Neural cell (in vitro differentiated cells): ENCODE measurements around the gene PDE4D. TPM values are rescaled to one million over a fixed set of nuclear protein-coding genes. Genes with fewer than 3 reads are reported as not detected.

ENCODE experiments used
- H2AFZ ChIP-seq: fragments of 200-600, 300-800 bp; sonication (generic), shearing (Covaris generic); 2 replicates; pipeline ENCODE4 v1.6.0; 2014; ENCODE audit warnings: low read depth, mild to moderate bottlenecking, antibody characterized with exemption, low read length, moderate library complexity
- H3F3A ChIP-seq: fragments of 200-600 bp; shearing (Covaris generic); 2 replicates; pipeline ENCODE4 v1.6.1; 2016; ENCODE audit warnings: mild to moderate bottlenecking, moderate library complexity, mixed read lengths, antibody characterized with exemption, low read length; ENCODE audit not compliant: insufficient read depth, poor library complexity, severe bottlenecking
- H3K27ac ChIP-seq: fragments of 200-600, 300-800 bp; sonication (generic), shearing (Covaris generic); 2 replicates; pipeline ENCODE4 v1.5.1; 2014; ENCODE audit warnings: mild to moderate bottlenecking, low read length, moderate library complexity
- H3K27me3 ChIP-seq: fragments of 300-800, 200-600 bp; sonication (generic), shearing (Covaris generic); 2 replicates; pipeline ENCODE4 v1.6.0; 2014; ENCODE audit warnings: mild to moderate bottlenecking, low read depth, low read length, moderate library complexity; ENCODE audit not compliant: insufficient read depth
- H3K36me3 ChIP-seq: fragments of 300-800, 200-600 bp; sonication (generic), shearing (Covaris generic); 2 replicates; pipeline ENCODE4 v1.5.1; 2014; ENCODE audit warnings: mild to moderate bottlenecking, antibody characterized with exemption, low read length, moderate library complexity; ENCODE audit not compliant: insufficient read depth
- H3K4me2 ChIP-seq: fragments of 300-800, 200-600 bp; sonication (generic), shearing (Covaris generic); 2 replicates; pipeline ENCODE4 v1.6.0; 2014; ENCODE audit warnings: mild to moderate bottlenecking, low read length
- H3K4me3 ChIP-seq: fragments of 300-800, 200-600 bp; sonication (generic), shearing (Covaris generic); 2 replicates; pipeline ENCODE4 v1.5.1; 2014; ENCODE audit warnings: mild to moderate bottlenecking, low read length, moderate library complexity
- H3K79me2 ChIP-seq: fragments of 200-600 bp; shearing (Covaris generic); replicated peaks from 2 replicates; pipeline ENCODE4 v1.6.0; 2014; ENCODE audit warnings: mild to moderate bottlenecking, low read length, moderate library complexity; ENCODE audit not compliant: insufficient read depth
- H3K9ac ChIP-seq: fragments of 300-800, 200-600 bp; sonication (generic), shearing (Covaris generic); 2 replicates; pipeline ENCODE4 v1.6.1; 2016; ENCODE audit warnings: mild to moderate bottlenecking, low read length, mixed read lengths
- H3K9me2 ChIP-seq: fragments of 200-600 bp; shearing (Covaris generic); 2 replicates; pipeline ENCODE4 v1.6.1; 2016; ENCODE audit warnings: mild to moderate bottlenecking, low read length, mixed read lengths; ENCODE audit not compliant: insufficient read depth
- H3K9me3 ChIP-seq: fragments of 200-600, 300-800 bp; sonication (generic), shearing (Covaris generic); 2 replicates; pipeline ENCODE4 v1.6.1; 2016; ENCODE audit warnings: mild to moderate bottlenecking, mixed run types, low read length, moderate library complexity, mixed read lengths
- H4K20me1 ChIP-seq: fragments of 200-600 bp; shearing (Covaris generic); 2 replicates; pipeline ENCODE4 v1.6.1; 2016; ENCODE audit warnings: mild to moderate bottlenecking, mixed run types; ENCODE audit not compliant: insufficient read depth
- EP300 ChIP-seq: fragments of 450-650 bp; conservative IDR thresholded peaks from 2 replicates; pipeline ENCODE4 v1.6.1; 2014; ENCODE audit warnings: antibody characterized with exemption, mild to moderate bottlenecking, moderate library complexity; ENCODE audit not compliant: poor library complexity, severe bottlenecking
- EZH2 ChIP-seq: fragments of 200-600, 300-800 bp; shearing (Covaris generic), sonication (generic); IDR thresholded peaks from 2 replicates; pipeline ENCODE4 v1.6.1; 2014; ENCODE audit warnings: antibody characterized with exemption, low read length, borderline replicate concordance, mild to moderate bottlenecking; ENCODE audit not compliant: insufficient read depth, poor library complexity, severe bottlenecking
- MXI1 ChIP-seq: fragments of 450-650 bp; conservative IDR thresholded peaks from 2 replicates; pipeline ENCODE4 v1.6.1; 2014; ENCODE audit warnings: antibody characterized with exemption, mild to moderate bottlenecking; ENCODE audit not compliant: poor library complexity, severe bottlenecking
- POLR2AphosphoS5 ChIP-seq: IDR thresholded peaks from 2 replicates; pipeline ENCODE4 v1.6.1; 2012
- RAD21 ChIP-seq: fragments of 450-650 bp; conservative IDR thresholded peaks from 2 replicates; pipeline ENCODE4 v1.6.1; 2014; ENCODE audit warnings: antibody characterized with exemption, mild to moderate bottlenecking, moderate library complexity
- SMC3 ChIP-seq: fragments of 450-650 bp; conservative IDR thresholded peaks from 2 replicates; pipeline ENCODE4 v1.6.1; 2014; ENCODE audit warnings: antibody characterized with exemption, mild to moderate bottlenecking, moderate library complexity; ENCODE audit not compliant: poor library complexity
- TAF1 ChIP-seq: IDR thresholded peaks from 2 replicates; pipeline ENCODE4 v1.6.1; 2012; ENCODE audit warnings: low read depth
- polyA plus RNA-seq: library from polyadenylated mRNA; depleted of rRNA; stranded (reverse); fragments of >200 nt; gene quantifications from 2 replicates; pipeline ENCODE4 v1.2.3, GENCODE V29; 2014
- TF ChIP-seq, protein P1 (sequence below): fragments of 450-650 bp; IDR thresholded peaks from 2 replicates; pipeline ENCODE4 v1.5.1; 2014; ENCODE audit warnings: antibody characterized with exemption, mild to moderate bottlenecking, moderate library complexity; ENCODE audit not compliant: poor library complexity, severe bottlenecking
- TF ChIP-seq, protein P2 (sequence below): IDR thresholded peaks from 2 replicates; pipeline ENCODE4 v1.6.1; 2012; ENCODE audit warnings: borderline replicate concordance

The PDE4D gene
- polyA plus RNA-seq, 1 donor from 2014 or later: 42.8 TPM

DNA sequence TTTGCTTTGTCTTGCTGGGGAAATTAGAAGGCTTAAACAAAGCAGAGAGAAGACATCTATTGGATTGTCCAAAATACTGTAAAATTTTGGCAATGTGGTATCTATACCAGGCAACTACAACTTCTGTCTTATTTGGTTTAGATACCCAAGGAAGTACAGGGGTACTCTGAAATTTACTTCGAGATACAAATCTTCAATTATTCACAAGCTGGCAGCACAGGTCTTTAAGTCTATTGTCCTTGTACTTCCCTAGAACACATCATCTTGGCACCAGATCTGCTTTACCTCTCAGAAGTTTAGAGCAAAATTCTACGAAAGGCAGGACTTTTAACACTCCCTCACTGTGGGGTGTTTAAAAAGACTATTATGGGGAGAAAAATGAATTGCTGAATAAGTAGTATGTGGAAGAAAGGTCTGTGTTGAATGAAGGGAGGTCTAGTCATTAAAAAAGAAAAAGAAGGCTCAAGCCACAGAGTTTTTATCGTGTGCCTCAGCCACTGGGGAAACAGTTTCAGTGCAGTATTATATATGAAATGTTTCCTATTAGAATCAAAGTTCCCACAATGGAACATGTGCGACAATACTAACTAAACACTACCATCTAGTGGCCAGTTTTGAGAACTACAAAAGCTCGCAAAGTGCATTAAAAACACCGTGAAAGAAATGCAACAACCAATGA is 93.7 kb downstream of the PDE4D start:
- no peaks in the 10 kb centered on the region for H4K20me1 ChIP-seq
- H3K36me3 ChIP-seq: no peaks in the 10 kb centered on the region
- no peak overlapping the region for H3K4me3 ChIP-seq
- no peak overlapping the region for H3K9ac ChIP-seq
- no peaks in the 10 kb centered on the region for H3K27me3 ChIP-seq
- no peaks in the 10 kb centered on the region for H3K9me2 ChIP-seq
- no peak overlapping the region for H3K4me2 ChIP-seq
- H3K79me2 ChIP-seq: no peaks in the 10 kb centered on the region
- no peaks in the 10 kb centered on the region for H3K9me3 ChIP-seq
- no peaks in the 10 kb centered on the region for H3F3A ChIP-seq
- no peak overlapping the region for H3K27ac ChIP-seq
- H2AFZ ChIP-seq: no peak overlapping the region
- TF ChIP-seq RAD21 (peak; percentile 96), EZH2 (no peak), TAF1 (no peak), SMC3 (peak; percentile 95), MXI1 (no peak), POLR2AphosphoS5 (no peak), EP300 (no peak)
- TF ChIP-seq, protein P1, sequence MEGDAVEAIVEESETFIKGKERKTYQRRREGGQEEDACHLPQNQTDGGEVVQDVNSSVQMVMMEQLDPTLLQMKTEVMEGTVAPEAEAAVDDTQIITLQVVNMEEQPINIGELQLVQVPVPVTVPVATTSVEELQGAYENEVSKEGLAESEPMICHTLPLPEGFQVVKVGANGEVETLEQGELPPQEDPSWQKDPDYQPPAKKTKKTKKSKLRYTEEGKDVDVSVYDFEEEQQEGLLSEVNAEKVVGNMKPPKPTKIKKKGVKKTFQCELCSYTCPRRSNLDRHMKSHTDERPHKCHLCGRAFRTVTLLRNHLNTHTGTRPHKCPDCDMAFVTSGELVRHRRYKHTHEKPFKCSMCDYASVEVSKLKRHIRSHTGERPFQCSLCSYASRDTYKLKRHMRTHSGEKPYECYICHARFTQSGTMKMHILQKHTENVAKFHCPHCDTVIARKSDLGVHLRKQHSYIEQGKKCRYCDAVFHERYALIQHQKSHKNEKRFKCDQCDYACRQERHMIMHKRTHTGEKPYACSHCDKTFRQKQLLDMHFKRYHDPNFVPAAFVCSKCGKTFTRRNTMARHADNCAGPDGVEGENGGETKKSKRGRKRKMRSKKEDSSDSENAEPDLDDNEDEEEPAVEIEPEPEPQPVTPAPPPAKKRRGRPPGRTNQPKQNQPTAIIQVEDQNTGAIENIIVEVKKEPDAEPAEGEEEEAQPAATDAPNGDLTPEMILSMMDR: peak; percentile 89
- TF ChIP-seq, protein P2, sequence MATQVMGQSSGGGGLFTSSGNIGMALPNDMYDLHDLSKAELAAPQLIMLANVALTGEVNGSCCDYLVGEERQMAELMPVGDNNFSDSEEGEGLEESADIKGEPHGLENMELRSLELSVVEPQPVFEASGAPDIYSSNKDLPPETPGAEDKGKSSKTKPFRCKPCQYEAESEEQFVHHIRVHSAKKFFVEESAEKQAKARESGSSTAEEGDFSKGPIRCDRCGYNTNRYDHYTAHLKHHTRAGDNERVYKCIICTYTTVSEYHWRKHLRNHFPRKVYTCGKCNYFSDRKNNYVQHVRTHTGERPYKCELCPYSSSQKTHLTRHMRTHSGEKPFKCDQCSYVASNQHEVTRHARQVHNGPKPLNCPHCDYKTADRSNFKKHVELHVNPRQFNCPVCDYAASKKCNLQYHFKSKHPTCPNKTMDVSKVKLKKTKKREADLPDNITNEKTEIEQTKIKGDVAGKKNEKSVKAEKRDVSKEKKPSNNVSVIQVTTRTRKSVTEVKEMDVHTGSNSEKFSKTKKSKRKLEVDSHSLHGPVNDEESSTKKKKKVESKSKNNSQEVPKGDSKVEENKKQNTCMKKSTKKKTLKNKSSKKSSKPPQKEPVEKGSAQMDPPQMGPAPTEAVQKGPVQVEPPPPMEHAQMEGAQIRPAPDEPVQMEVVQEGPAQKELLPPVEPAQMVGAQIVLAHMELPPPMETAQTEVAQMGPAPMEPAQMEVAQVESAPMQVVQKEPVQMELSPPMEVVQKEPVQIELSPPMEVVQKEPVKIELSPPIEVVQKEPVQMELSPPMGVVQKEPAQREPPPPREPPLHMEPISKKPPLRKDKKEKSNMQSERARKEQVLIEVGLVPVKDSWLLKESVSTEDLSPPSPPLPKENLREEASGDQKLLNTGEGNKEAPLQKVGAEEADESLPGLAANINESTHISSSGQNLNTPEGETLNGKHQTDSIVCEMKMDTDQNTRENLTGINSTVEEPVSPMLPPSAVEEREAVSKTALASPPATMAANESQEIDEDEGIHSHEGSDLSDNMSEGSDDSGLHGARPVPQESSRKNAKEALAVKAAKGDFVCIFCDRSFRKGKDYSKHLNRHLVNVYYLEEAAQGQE: no peak

DNA sequence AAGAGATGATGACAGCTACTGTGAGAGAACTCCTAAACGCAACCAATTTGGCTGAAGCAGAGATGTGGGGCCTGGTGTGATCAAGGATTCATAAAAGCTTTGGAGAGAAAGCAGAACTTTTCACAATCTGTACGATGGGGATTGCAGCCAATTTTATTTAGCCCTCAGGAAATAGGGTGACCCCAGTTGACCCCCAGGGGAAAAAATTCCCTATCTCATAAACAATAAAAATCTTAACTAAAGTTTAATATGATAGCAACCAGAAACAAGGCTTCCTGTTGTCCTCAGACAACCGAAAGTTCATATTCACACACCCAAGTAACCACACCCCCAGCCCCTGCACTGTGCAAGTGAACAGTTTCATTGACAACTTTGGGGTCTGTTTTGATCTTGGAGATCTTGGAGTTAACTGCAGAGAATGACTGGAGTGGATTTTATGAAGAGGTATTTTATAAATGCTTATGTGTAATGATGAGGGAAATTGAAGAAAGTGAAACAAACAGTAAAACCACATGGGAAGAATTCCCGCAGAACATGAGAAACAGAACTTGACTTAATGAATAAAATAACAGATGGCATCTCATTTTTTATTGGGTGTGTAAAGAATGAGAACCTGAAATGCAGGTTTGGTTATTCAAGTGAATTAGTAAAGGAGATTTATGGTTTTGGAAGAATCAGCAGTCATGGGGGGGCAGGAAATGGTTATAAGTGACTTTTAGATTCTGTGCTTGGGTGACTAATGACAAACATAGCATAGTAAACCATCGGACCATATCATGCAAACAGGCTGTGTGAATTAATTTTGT is 94.5 kb downstream of the PDE4D start:
- TF ChIP-seq POLR2AphosphoS5 (no peak), TAF1 (no peak), EZH2 (no peak), RAD21 (no peak), EP300 (no peak), SMC3 (no peak), MXI1 (no peak)
- TF ChIP-seq, protein P1: no peak
- TF ChIP-seq, protein P2: no peak
- no peaks in the 10 kb centered on the region for H3K79me2 ChIP-seq
- H2AFZ ChIP-seq: no peak overlapping the region

More for the DNA sequence above, 94.5 kb downstream of the PDE4D start:
- Histone ChIP-seq H3F3A (no peaks in the 10 kb centered on the region), H3K27me3 (no peaks in the 10 kb centered on the region), H3K4me2 (no peak overlapping the region), H3K27ac (no peak overlapping the region), H3K4me3 (no peak overlapping the region), H4K20me1 (no peaks in the 10 kb centered on the region), H3K9me3 (no peaks in the 10 kb centered on the region), H3K36me3 (no peaks in the 10 kb centered on the region), H3K9me2 (no peaks in the 10 kb centered on the region), H3K9ac (no peak overlapping the region)
